Dedifferentiated amniotic fluid mesenchymal stem cell (primary cell): ENCODE results near the gene GZMM.

ENCODE experiments used
- DNase-seq: peaks from one replicate; pipeline ENCODE4 v3.0.0-alpha.2; 2016; ENCODE audit errors: extremely low spot score

Gene GZMM

DNA sequence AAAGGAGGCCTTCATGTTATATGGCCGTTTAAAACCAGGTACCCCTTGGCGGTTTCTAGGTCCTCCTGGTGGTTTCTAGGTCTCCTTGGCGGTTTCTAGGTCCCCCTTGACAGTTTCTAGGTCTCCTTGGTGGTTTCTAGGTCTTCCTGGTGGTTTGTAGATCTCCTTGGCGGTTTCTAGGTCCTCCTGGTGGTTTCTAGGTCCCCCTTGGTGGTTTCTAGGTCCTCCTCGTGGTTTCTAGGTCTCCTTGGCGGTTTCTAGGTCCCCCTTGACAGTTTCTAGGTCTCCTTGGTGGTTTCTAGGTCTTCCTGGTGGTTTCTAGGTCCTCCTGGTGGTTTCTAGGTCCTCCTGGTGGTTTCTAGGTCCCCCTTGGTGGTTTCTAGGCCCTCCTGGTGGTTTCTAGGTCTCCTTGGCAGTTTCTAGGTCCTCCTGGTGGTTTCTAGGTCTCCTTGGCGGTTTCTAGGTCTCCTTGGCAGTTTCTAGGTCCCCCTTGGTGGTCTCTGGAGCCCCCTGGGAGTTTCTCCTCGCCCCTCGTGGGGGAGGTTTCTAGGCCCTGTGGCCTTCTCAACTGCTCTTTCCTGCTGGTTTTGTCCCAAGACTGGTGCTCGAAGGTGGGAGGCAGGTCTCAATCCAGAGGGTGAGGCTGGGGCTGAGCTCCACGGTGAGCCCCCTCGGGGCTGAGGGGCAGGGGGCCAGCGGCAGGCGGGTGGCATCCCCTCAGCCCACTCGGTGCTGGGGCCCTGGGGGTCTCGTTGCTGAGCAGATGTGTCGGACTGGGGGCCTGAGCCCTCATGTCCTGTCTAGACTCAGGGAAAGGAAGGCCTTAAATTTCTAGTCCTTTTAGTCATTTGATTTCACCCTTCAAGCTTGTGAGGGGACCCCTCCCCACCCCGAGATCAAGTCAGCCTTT lies 53.8 kb downstream of the GZMM start:
- no peak for DNase-seq
